Measurements from ENCODE around the gene FOXI1.
A peak's percentile ranks its signal among the peaks of the same experiment; 100 is the strongest.

Gene FOXI1

GRCh38 chr5:170097934-170098333 lies 7.8 kb upstream of the FOXI1 start:
- FAIRE-seq, result no peak
- no peak for DNase-seq (ENCODE audit: insufficient read length)
- TF ChIP-seq TAF1 (IDR thresholded peaks at IDR 0.05; ENCODE audit: borderline replicate concordance, low read depth, low read length), result no peak
- no peak for TF ChIP-seq POLR2A (IDR thresholded peaks at IDR 0.05; ENCODE audit: low read depth, low read length)
- TF ChIP-seq POLR2AphosphoS5 (IDR thresholded peaks at IDR 0.05; ENCODE audit: low read depth, low read length), result no peak

GRCh38 chr5:170100066-170100943 lies 5.4 kb upstream of the FOXI1 start:
- FAIRE-seq (peak; percentile 40), DNase-seq (ENCODE audit: insufficient read length) (no peak)
- TF ChIP-seq POLR2AphosphoS5 (IDR thresholded peaks at IDR 0.05; ENCODE audit: low read depth, low read length), result no peak
- TF ChIP-seq TAF1 (IDR thresholded peaks at IDR 0.05; ENCODE audit: borderline replicate concordance, low read depth, low read length), result no peak
- TF ChIP-seq POLR2A (IDR thresholded peaks at IDR 0.05; ENCODE audit: low read depth, low read length), result no peak

GRCh38 chr5:170103447-170103846 lies 2.2 kb upstream of the FOXI1 start:
- no peak for FAIRE-seq
- TF ChIP-seq TAF1 (IDR thresholded peaks at IDR 0.05; ENCODE audit: borderline replicate concordance, low read depth, low read length) (no peak), POLR2AphosphoS5 (IDR thresholded peaks at IDR 0.05; ENCODE audit: low read depth, low read length) (no peak), POLR2A (IDR thresholded peaks at IDR 0.05; ENCODE audit: low read depth, low read length) (no peak)
- no peak for DNase-seq (ENCODE audit: insufficient read length)

GRCh38 chr5:170104299-170104698 lies 1.4 kb upstream of the FOXI1 start:
- TF ChIP-seq POLR2A (IDR thresholded peaks at IDR 0.05; ENCODE audit: low read depth, low read length) (no peak), TAF1 (IDR thresholded peaks at IDR 0.05; ENCODE audit: borderline replicate concordance, low read depth, low read length) (no peak), POLR2AphosphoS5 (IDR thresholded peaks at IDR 0.05; ENCODE audit: low read depth, low read length) (no peak)
- DNase-seq (ENCODE audit: insufficient read length) (no peak), FAIRE-seq (no peak)

GRCh38 chr5:170104710-170105109 lies 987 bp upstream of the FOXI1 start:
- DNase-seq (ENCODE audit: insufficient read length) (no peak), FAIRE-seq (no peak)
- TF ChIP-seq TAF1 (IDR thresholded peaks at IDR 0.05; ENCODE audit: borderline replicate concordance, low read depth, low read length) (no peak), POLR2A (IDR thresholded peaks at IDR 0.05; ENCODE audit: low read depth, low read length) (no peak), POLR2AphosphoS5 (IDR thresholded peaks at IDR 0.05; ENCODE audit: low read depth, low read length) (no peak)

- no peak for DNase-seq (ENCODE audit: insufficient read length)
- FAIRE-seq, result no peak
- TF ChIP-seq TAF1 (IDR thresholded peaks at IDR 0.05; ENCODE audit: borderline replicate concordance, low read depth, low read length), result no peak
Observed at GRCh38 chr5:170107674-170108073, 2.0 kb downstream of the FOXI1 start.

GRCh38 chr5:170108266-170108785 lies 2.6 kb downstream of the FOXI1 start:
- DNase-seq (ENCODE audit: insufficient read length), result no peak
- FAIRE-seq, result no peak
- TF ChIP-seq POLR2A (IDR thresholded peaks at IDR 0.05; ENCODE audit: low read depth, low read length) (no peak), TAF1 (IDR thresholded peaks at IDR 0.05; ENCODE audit: borderline replicate concordance, low read depth, low read length) (no peak), POLR2AphosphoS5 (IDR thresholded peaks at IDR 0.05; ENCODE audit: low read depth, low read length) (no peak)

GRCh38 chr5:170109059-170110031 lies 3.6 kb downstream of the FOXI1 start:
- DNase-seq (ENCODE audit: insufficient read length) (no peak), FAIRE-seq (no peak)
- TF ChIP-seq POLR2AphosphoS5 (IDR thresholded peaks at IDR 0.05; ENCODE audit: low read depth, low read length), result no peak

- TF ChIP-seq POLR2A (IDR thresholded peaks at IDR 0.05; ENCODE audit: low read depth, low read length) (no peak), POLR2AphosphoS5 (IDR thresholded peaks at IDR 0.05; ENCODE audit: low read depth, low read length) (no peak), TAF1 (IDR thresholded peaks at IDR 0.05; ENCODE audit: borderline replicate concordance, low read depth, low read length) (no peak)
- no peak for FAIRE-seq
- no peak for DNase-seq (ENCODE audit: insufficient read length)
Observed at GRCh38 chr5:170110403-170111087, 4.8 kb downstream of the FOXI1 start.

GRCh38 chr5:170111088-170111785 lies 5.5 kb downstream of the FOXI1 start:
- TF ChIP-seq POLR2AphosphoS5 (IDR thresholded peaks at IDR 0.05; ENCODE audit: low read depth, low read length) (no peak), TAF1 (IDR thresholded peaks at IDR 0.05; ENCODE audit: borderline replicate concordance, low read depth, low read length) (no peak), POLR2A (IDR thresholded peaks at IDR 0.05; ENCODE audit: low read depth, low read length) (no peak)
- no peak for DNase-seq (ENCODE audit: insufficient read length)
- FAIRE-seq, result no peak

All from GM12892 (cell line).